Fibroblast of lung (primary cell): ENCODE measurements around the gene WIPF1. TPM values are rescaled to one million over a fixed set of nuclear protein-coding genes. Genes with fewer than 3 reads are reported as not detected.

Experiments used
- DNase-seq, 2 donors: peaks; one replicate each; pipeline versions ENCODE4 v3.0.0 to v3.0.0-alpha.2; 2010; ENCODE audit warnings: low read depth in 2 of 2
- H2AFZ ChIP-seq: 2 replicates; pipeline ENCODE4 v1.5.1; 2012; ENCODE audit warnings: low read length, control low read depth, inconsistent platforms
- H3K27ac ChIP-seq: 2 replicates; pipeline ENCODE4 v1.5.1; 2011; ENCODE audit warnings: low read length, control low read depth; ENCODE audit not compliant: insufficient read depth
- H3K27me3 ChIP-seq: 2 replicates; pipeline ENCODE4 v1.5.1; 2011; ENCODE audit warnings: mild to moderate bottlenecking, low read length; ENCODE audit not compliant: control insufficient read depth, insufficient read depth
- H3K36me3 ChIP-seq: 2 replicates; pipeline ENCODE4 v1.5.1; 2011; ENCODE audit warnings: low read length; ENCODE audit not compliant: control insufficient read depth, insufficient read depth
- H3K4me1 ChIP-seq: 2 replicates; pipeline ENCODE4 v1.5.1; 2011; ENCODE audit warnings: low read length; ENCODE audit not compliant: control insufficient read depth, insufficient read depth; ENCODE audit errors: extremely low read depth
- H3K4me2 ChIP-seq: 2 replicates; pipeline ENCODE4 v1.5.1; 2011; ENCODE audit warnings: low read length, control low read depth; ENCODE audit not compliant: insufficient read depth; ENCODE audit errors: extremely low read depth
- H3K4me3 ChIP-seq, 4 experiments: fragments of 200-600 bp in 1 of 4; sonication (generic) in 1 of 4; replicated peaks in 1 of 4; 2 replicates each; pipeline ENCODE4 v1.5.1; 2011 to 2016; ENCODE audit warnings: low read length in 4 of 4, low read depth in 3 of 4, mild to moderate bottlenecking in 3 of 4, control low read depth in 2 of 4, inconsistent platforms in 1 of 4, mixed read lengths in 1 of 4; ENCODE audit not compliant: insufficient read depth in 1 of 4; ENCODE audit errors: control extremely low read depth in 1 of 4
- H3K79me2 ChIP-seq: 2 replicates; pipeline ENCODE4 v1.5.1; 2012; ENCODE audit warnings: mild to moderate bottlenecking, low read length, inconsistent platforms; ENCODE audit not compliant: control insufficient read depth, insufficient read depth
- H3K9ac ChIP-seq: 2 replicates; pipeline ENCODE4 v1.5.1; 2011; ENCODE audit warnings: mild to moderate bottlenecking, low read length, control low read depth; ENCODE audit not compliant: insufficient read depth
- H3K9me3 ChIP-seq: 2 replicates; pipeline ENCODE4 v1.5.1; 2012; ENCODE audit warnings: low read depth, low read length; ENCODE audit not compliant: control insufficient read depth, insufficient read depth
- H4K20me1 ChIP-seq: 2 replicates; pipeline ENCODE4 v1.5.1; 2011; ENCODE audit warnings: low read length; ENCODE audit not compliant: control insufficient read depth, insufficient read depth; ENCODE audit errors: extremely low read depth
- EZH2 ChIP-seq: IDR thresholded peaks from 2 replicates; pipeline ENCODE4 v1.5.1; 2012; ENCODE audit warnings: low read length, control low read depth, mild to moderate bottlenecking; ENCODE audit errors: missing control alignments
- polyA plus RNA-seq, 2 donors: library from polyadenylated mRNA; depleted of rRNA in 1 of 2; stranded (reverse) in 1 of 2; unstranded in 1 of 2; fragments of >200 nt; gene quantifications; 2 replicates each; pipeline ENCODE4 v1.2.1, GENCODE V29; 2011 to 2012; ENCODE audit warnings: missing spikeins in 1 of 2
- total RNA-seq: library from RNA; depleted of rRNA; stranded (reverse); fragments of >200 nt; gene quantifications from 2 replicates; pipeline ENCODE4 v1.2.1, GENCODE V29; 2014
- TF ChIP-seq, protein P1 (sequence below), 2 donors: IDR thresholded peaks in 1 of 2; conservative IDR thresholded peaks in 1 of 2; 1 replicate in 1 of 2; 2 replicates in 1 of 2; pipeline ENCODE4 v1.5.1; 2011 to 2012; ENCODE audit warnings: low read length in 2 of 2, control low read depth in 1 of 2, inconsistent platforms in 1 of 2, low read depth in 1 of 2, mild to moderate bottlenecking in 1 of 2

Gene WIPF1
- total and polyA plus RNA-seq, 2 donors (not counting 1 experiment from before 2014, with no cell fraction given): 10.7 to 23.6 TPM

DNA sequence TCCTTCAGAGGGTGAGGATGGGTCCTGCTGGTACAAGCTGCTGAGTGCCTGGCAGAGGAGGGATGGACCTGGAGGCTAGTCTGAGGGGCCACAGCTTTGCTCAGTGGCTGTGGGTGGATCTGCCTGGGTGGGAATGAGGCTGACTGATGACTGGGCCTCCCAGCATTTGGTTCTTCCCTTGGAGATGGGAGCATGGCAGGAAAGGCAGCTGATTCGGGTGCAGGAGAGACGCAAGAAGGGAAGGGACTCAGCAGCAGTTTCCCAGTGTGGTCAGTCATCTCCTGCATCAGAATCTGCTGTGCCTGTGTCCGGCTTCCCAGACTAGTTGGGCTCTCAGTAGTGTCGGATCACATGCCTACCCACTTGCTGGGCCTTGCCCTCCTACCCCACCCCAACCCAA is 7.3 kb downstream of the WIPF1 start:
- Histone ChIP-seq H3K27ac (no peak overlapping the region), H3K4me2 (no peak overlapping the region), H3K36me3 (no peaks in the 10 kb centered on the region), H3K9me3 (no peaks in the 10 kb centered on the region), H2AFZ (no peak overlapping the region), H3K4me1 (peaks cover 11% of the 10 kb centered on the region), H3K9ac (no peak overlapping the region), H3K27me3 (no peaks in the 10 kb centered on the region), H3K4me3 (no peak overlapping the region), H4K20me1 (no peaks in the 10 kb centered on the region), H3K79me2 (no peaks in the 10 kb centered on the region)
- DNase-seq: no peak
- TF ChIP-seq EZH2: no peak
- TF ChIP-seq, protein P1, sequence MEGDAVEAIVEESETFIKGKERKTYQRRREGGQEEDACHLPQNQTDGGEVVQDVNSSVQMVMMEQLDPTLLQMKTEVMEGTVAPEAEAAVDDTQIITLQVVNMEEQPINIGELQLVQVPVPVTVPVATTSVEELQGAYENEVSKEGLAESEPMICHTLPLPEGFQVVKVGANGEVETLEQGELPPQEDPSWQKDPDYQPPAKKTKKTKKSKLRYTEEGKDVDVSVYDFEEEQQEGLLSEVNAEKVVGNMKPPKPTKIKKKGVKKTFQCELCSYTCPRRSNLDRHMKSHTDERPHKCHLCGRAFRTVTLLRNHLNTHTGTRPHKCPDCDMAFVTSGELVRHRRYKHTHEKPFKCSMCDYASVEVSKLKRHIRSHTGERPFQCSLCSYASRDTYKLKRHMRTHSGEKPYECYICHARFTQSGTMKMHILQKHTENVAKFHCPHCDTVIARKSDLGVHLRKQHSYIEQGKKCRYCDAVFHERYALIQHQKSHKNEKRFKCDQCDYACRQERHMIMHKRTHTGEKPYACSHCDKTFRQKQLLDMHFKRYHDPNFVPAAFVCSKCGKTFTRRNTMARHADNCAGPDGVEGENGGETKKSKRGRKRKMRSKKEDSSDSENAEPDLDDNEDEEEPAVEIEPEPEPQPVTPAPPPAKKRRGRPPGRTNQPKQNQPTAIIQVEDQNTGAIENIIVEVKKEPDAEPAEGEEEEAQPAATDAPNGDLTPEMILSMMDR (conservative IDR thresholded peaks at IDR 0.05 in 1 of 2, IDR thresholded peaks at IDR 0.05 in 1 of 2; ENCODE audit: low read depth in 1 of 2, low read length in 2 of 2): no peak

DNA sequence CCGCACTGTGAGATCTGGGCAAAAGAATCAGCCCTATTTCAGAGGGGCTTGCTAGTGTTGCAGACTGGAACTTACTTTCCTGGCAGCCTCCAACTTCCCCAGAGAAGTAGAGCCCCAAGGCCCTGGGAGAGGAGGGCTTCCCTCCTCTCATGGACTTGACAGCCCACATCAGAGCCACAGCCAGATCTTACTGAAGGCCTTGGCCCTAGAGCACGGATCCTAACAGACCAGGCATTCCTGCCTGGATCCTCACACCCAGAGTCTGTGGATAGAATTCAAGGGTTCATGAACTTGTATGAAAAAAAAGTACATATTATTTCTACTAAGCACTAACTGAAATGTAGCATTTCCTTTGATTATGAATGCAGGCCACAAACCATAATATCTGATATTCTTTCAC is 8.3 kb downstream of the WIPF1 start:
- DNase-seq: no peak
- no peaks in the 10 kb centered on the region for H3K79me2 ChIP-seq
- TF ChIP-seq EZH2: no peak
- TF ChIP-seq, protein P1 (conservative IDR thresholded peaks at IDR 0.05 in 1 of 2, IDR thresholded peaks at IDR 0.05 in 1 of 2; ENCODE audit: low read depth in 1 of 2, low read length in 2 of 2): no peak
- H4K20me1 ChIP-seq: no peaks in the 10 kb centered on the region
- H3K27ac ChIP-seq: no peak overlapping the region
- H3K9ac ChIP-seq: no peak overlapping the region
- H3K27me3 ChIP-seq: no peaks in the 10 kb centered on the region
- no peak overlapping the region for H3K4me2 ChIP-seq
- H3K4me1 ChIP-seq: peaks cover 11% of the 10 kb centered on the region
- H3K9me3 ChIP-seq: no peaks in the 10 kb centered on the region
- no peak overlapping the region for H3K4me3 ChIP-seq
- H3K36me3 ChIP-seq: no peaks in the 10 kb centered on the region
- H2AFZ ChIP-seq: no peak overlapping the region

DNA sequence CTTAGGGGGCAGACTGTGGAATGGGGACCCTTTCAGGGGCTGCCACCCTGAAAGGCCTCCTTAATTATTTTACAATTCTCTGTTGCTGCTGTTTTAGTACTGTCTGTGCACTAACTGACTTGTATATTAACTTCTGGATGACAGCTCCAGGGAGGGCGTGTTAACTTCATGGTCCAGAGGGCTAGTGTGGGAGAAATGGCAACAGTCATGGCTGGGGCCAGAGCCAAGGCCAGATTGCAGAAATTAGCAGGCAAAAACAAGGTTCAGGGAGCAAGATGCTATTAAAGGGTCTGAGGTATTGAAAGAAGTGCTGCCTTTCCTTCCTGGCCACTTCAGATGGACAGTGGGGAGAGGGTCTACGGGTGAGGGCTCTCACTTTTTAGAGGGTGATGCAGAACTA is 9.1 kb downstream of the WIPF1 start:
- Histone ChIP-seq H3K4me1 (peaks cover 7% of the 10 kb centered on the region), H3K79me2 (no peaks in the 10 kb centered on the region), H3K9ac (no peak overlapping the region), H3K4me3 (no peak overlapping the region), H4K20me1 (no peaks in the 10 kb centered on the region), H2AFZ (no peak overlapping the region), H3K4me2 (no peak overlapping the region), H3K27me3 (no peaks in the 10 kb centered on the region), H3K36me3 (no peaks in the 10 kb centered on the region), H3K27ac (no peak overlapping the region), H3K9me3 (no peaks in the 10 kb centered on the region)
- TF ChIP-seq EZH2: no peak
- TF ChIP-seq, protein P1 (conservative IDR thresholded peaks at IDR 0.05 in 1 of 2, IDR thresholded peaks at IDR 0.05 in 1 of 2; ENCODE audit: low read depth in 1 of 2, low read length in 2 of 2): no peak
- DNase-seq: no peak
